DOHH2 (cell line): Measurements from ENCODE around the gene POLR2A.
"Not testable (repeated sequence)": the region's sequence is repeated elsewhere in the genome, so short reads cannot be mapped to it uniquely, and the experiment has no call there.

Experiments
- CTCF ChIP-seq: fragments of 200-600 bp; sonication (generic); IDR thresholded peaks from one replicate; pipeline ENCODE4 v1.5.1; 2014; ENCODE audit warnings: antibody characterized with exemption, mild to moderate bottlenecking, low read depth, low read length; ENCODE audit not compliant: poor library complexity, severe bottlenecking
- EZH2phosphoT487 ChIP-seq: fragments of 200-600 bp; sonication (generic); IDR thresholded peaks from 2 replicates; pipeline ENCODE4 v1.6.1; 2017; ENCODE audit warnings: borderline replicate concordance, mild to moderate bottlenecking, antibody characterized with exemption, low read length, moderate library complexity, mixed read lengths

DNA sequence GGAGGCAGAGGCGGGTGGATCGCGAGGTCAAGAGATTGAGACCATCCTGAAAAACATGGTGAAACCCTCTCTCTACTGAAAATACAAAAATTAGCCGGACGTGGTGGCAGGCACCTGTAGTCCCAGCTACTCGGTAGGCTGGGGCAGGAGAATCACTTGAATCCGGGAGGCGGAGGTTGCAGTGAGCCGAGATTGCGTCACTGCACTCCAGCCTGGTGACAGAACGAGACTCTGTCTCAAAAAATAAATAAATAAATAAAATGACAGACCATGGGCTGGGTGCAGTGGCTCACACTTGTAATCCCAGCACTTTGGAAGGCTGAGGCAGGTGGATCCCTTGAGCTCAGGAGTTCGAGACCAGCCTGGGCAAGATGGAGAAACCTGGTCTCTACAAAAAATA lies 14.3 kb upstream of the POLR2A start:
- TF ChIP-seq CTCF, EZH2phosphoT487: not testable (repeated sequence)
